22Rv1 (cell line): ENCODE data around the gene EDIL3.
"Not testable (repeated sequence)": the region's sequence is repeated elsewhere in the genome, so short reads cannot be mapped to it uniquely, and the experiment has no call there.

ENCODE experiments used
- H3K27ac ChIP-seq: fragments of 450-650 bp; 2 replicates; pipeline ENCODE4 v1.5.1; 2017
- CTCF ChIP-seq: fragments of 450-650 bp; IDR thresholded peaks from 2 replicates; pipeline ENCODE4 v1.5.1; 2017; ENCODE audit warnings: mild to moderate bottlenecking
- ZFX ChIP-seq: fragments of 450-650 bp; IDR thresholded peaks from 2 replicates; pipeline ENCODE4 v1.6.1; 2017; ENCODE audit warnings: antibody characterized with exemption, borderline replicate concordance

EDIL3 gene

DNA sequence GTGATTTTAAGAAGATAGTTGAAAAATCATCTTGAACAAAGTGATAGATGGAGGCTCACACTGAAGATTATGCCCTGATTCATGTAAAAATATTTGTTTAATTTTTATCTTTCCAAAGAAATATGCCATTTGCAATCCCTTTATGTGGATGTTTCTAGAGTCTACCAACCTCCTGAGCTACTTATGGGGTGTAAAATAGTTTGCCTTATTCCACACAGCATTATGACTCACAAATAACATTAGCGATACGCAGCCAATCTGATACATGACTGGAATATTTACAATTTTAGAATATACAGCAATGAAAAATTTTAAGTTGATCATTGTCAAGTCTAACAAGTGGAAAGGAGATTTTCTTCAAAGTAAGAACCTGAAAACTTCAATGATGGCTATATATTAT, 327.5 kb downstream of the EDIL3 start:
- TF ChIP-seq ZFX (no peak), CTCF (no peak)
- H3K27ac ChIP-seq: no peak overlapping the region

DNA sequence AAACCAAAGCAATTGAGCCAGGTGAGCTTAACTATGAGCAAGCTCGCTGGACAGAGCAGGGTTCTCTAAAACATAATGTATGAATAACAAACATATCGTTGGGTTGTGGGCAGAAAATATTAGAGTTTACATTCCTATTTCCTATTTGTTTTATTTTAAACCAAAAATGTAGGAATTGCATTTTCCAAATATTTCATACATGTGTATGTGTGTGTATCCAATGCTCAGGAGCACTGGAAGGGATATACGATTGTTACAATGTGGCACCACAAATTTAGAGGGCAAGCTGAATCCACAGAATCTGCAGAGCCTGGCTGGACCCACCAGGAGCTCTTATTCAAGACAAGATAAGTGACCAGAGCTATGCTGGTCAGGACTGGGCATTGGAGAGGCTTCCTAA, 338.7 kb downstream of the EDIL3 start:
- H3K27ac ChIP-seq: no peak overlapping the region

DNA sequence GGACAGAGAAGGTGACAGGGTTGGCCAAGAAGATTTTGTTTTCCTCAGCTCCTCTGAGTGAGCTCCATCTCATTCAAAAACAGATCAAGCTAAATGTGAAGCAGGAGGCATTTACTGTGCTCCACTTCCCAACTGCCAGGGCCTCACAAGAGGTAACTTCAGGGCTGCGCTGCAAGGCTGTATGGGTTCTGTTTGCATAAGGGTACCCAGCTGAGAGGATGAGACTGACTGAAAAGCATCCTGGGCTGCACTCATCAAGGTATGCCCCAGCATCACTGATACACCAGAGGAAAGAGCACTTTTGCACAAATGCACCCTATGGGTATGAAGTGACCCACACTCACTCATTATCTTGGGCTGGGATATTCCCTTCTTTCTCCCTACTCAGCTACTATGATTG, 347.8 kb downstream of the EDIL3 start:
- H3K27ac ChIP-seq: no peak overlapping the region
- TF ChIP-seq CTCF (no peak), ZFX (no peak)

More for the DNA sequence above, 338.7 kb downstream of the EDIL3 start:
- TF ChIP-seq ZFX: no peak

GRCh38 chr5:84032324-84032723, 352.4 kb downstream of the EDIL3 start:
- TF ChIP-seq CTCF (no peak), ZFX (no peak)
- no peak overlapping the region for H3K27ac ChIP-seq

- no peak overlapping the region for H3K27ac ChIP-seq
- TF ChIP-seq ZFX: no peak
- no peak for TF ChIP-seq CTCF
Observed at GRCh38 chr5:84028093-84028492, 356.6 kb downstream of the EDIL3 start.

DNA sequence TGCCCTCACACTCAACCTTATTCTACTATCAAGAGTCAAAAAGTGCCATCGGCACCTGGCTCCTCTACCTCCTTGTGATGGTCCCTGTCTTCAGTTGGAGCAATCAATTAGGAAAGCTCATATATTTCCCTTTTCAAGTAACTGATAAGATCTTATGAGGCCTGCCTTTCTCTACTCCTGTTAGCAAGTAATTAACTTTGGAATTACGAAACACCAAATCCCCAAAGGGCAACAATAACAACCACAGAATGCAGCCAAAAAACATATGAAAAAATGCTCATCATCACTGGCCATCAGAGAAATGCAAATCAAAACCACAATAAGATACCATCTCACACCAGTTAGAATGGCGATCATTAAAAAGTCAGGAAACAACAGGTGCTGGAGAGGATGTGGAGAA, 366.2 kb downstream of the EDIL3 start:
- not testable (repeated sequence) for H3K27ac ChIP-seq

DNA sequence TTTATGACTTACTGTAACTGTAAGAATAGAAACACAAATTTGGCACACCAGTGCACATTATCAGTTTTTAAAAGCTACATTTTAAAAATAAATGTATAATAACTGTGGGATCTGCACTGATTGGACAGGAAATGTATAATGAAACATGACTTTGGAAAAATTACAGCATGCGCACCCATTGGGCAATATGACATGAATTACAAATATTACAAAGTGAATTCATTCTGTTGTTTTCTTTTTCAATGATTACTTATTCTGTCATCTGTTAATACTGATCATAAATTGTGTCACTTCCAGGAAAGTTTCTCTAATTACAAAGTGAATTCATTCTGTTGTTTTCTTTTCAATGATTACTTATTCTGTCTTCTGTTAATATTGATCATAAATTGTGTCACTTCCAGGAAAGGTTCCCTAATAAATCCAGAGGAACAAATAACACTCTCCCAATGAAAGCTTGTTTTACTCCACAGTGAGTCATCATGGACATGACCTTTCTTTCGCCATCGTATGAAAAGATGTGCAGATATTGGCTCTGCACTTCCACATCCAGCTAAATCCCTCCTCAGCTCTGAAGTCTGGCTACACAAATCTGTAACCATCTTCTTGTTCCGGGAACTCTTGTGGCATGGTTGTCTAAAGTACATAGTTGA, 367.0 kb downstream of the EDIL3 start:
- TF ChIP-seq CTCF (no peak), ZFX (no peak)

GRCh38 chr5:84016085-84016484, 368.6 kb downstream of the EDIL3 start:
- no peak overlapping the region for H3K27ac ChIP-seq
- TF ChIP-seq CTCF (no peak), ZFX (no peak)

More for the DNA sequence above, 367.0 kb downstream of the EDIL3 start:
- no peak overlapping the region for H3K27ac ChIP-seq
